ENCODE measurements around the gene NDUFV1.
"Not testable (repeated sequence)": the region's sequence is repeated elsewhere in the genome, so short reads cannot be mapped to it uniquely, and the experiment has no call there.

The NDUFV1 gene

GRCh38 chr11:67586568-67587250 lies 20.0 kb upstream of the NDUFV1 start:
- no peak for DNase-seq (ENCODE audit: low read depth)

DNA sequence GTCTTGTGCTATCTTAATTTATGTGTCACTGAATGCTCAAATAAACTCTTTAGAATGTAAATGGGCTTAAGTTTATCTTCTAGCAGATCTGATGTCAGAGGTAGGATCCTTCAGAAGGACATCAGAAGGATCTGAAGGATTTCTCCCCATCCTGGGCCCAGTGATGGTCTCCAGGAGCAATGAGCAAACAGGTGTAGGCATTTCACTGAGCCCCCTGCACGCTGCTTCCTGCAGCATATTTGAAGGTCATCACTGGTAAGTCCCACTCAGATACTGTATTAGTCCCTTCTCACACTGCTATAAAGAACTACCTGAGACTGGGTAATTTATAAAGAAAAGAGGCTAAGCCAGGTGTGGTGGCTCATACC lies 18.6 kb upstream of the NDUFV1 start:
- DNase-seq (ENCODE audit: low read depth): no peak

DNA sequence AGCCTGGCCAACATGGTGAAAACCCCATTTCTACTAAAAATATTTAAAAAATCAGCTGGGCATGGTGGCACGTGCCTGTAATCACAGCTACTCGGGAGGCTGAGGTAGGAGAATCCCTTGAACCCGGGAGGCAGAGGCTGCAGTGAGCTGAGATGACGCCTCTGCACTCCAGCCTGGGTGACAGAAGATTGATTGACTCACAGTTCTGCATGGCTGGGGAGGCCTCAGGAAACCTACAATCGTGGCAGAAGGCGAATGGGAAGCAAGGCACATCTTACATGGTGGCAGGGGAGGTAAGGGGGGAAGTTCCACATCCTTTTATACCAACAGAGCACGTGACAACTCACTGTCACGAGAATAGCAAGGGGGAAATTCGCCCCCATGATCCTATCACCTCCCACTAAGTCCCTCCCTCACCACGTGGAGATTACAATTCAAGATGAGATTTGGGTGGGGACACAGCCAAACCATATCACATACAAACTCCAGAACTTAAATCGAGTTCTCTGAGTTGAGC lies 17.8 kb upstream of the NDUFV1 start:
- not testable (repeated sequence) for DNase-seq (ENCODE audit: low read depth)

- no peak for DNase-seq (ENCODE audit: low read depth)
These were observed 13.7 kb upstream of the NDUFV1 start for GRCh38 chr11:67592880-67593564.

DNA sequence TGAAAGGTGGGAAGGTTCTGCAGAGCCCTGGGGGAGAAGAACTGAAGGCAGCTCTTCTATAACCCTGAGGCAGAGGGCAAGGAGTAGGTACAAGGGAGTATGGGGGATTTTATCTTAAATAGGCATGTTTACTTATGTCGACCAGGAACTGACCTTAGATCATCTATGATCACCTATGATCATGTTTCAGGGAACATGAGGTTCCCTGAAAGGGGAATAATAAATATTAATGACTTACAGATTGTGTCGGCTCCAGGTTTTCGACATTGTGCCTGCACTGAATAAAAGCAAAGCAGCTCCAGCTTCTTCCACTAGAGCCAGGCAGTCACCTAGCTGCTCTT lies 13.2 kb upstream of the NDUFV1 start:
- DNase-seq (ENCODE audit: low read depth): no peak

GRCh38 chr11:67594480-67594879 lies 12.3 kb upstream of the NDUFV1 start:
- DNase-seq (ENCODE audit: low read depth): no peak

DNA sequence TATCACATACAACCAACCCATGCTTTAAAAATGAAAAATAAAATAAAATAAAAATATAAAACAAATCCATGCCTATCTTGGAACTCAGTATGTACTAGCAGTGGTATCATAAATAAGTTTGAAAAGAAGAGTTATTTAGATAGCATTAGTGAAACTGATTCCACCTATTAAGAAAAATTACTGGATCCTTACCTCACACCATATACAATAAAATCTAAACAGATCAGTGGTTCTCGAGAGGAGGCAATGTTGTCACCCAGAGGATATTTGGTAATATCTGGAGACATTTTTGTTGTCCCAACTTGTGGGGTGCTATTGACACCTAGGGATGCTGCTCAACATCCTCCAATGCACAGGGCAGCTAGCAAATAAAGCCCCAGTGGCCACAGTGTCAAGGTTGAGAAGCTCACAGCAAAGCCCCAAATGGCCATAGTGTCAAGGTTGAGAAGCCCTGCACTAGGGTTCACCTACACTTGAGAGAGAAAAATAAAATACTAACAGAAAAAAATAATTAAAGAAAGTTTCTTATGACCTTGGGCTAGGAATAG lies 9.9 kb upstream of the NDUFV1 start:
- no peak for DNase-seq (ENCODE audit: low read depth)

- not testable (repeated sequence) for DNase-seq (ENCODE audit: low read depth)
These were observed 9.3 kb upstream of the NDUFV1 start for GRCh38 chr11:67597458-67597857.

- not testable (repeated sequence) for DNase-seq (ENCODE audit: low read depth)
These were observed 8.8 kb upstream of the NDUFV1 start for GRCh38 chr11:67597963-67598362.

- DNase-seq (ENCODE audit: low read depth): no peak
These were observed 7.6 kb upstream of the NDUFV1 start for GRCh38 chr11:67599149-67599548.

DNA sequence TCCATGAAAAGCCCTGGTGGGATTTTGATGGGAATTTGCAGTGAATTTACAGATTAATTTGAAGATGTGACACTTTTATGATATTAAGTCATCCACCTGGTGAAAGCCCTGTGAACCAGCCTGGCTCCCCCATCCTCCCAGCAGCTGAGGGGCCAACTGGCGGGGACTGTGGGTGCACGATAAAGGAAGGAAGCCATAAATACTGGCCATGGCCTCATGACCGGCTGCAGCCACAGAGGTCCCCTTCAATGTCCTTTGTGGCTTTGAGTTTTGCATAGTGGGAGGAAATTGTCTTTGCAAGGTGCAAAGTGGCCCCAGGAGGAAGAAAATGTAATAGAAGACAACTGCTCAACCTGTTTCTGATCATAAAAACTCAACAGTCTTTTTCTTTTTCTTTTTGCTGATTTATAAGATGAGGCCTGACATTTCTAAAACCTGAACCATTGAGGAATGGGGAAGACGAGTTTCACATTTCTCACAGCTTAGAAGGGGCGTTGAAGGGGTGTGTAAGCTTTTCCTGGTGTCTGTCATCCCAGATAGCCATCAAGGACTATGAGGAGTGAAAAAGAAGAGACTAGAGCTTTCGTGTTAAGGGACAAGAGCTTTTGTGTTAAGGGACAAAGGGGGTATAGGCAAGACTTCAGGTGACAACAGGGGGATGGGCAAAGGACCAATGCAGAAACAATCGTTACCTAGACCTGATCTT lies 6.3 kb upstream of the NDUFV1 start:
- DNase-seq (ENCODE audit: low read depth): no peak

DNA sequence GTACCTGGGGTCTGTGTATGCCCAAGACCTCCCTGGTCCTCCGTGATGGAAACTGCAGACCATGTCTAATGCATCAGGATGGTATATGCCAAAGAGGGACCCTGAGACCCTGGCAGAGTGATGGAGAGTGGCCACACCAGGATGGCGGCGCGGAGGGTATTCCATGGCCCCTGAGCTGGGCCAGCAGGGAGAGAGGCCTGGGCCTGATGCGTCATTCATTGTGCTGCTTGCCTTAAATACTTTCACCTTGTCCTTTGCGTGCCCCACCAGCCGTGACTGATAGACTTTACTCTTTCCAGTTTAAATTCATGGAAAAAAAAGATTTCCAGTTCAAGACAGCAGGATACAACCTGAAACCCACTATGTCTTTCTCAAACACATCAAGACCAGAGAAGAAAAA lies 5.6 kb upstream of the NDUFV1 start:
- DNase-seq (ENCODE audit: low read depth): no peak

DNA sequence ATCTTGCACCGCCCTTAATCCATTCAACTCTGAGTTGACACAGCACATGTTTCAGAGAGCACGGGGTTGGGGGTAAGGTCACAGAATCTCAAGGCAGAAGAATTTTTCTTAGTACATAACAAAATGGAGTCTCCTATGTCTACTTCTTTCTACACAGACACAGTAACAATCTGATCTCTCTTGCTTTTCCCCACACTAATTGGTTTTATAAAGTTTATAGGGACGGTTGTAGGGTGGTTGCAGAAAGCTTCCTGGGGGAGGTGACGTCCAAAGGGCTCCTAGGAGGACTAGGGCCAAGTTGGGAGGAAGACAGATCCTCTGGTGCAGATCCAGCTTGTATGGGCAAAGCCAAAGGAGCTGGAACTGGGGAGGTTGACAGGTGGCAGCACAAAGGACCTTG lies 2.6 kb upstream of the NDUFV1 start:
- DNase-seq (ENCODE audit: low read depth): not testable (repeated sequence)

GRCh38 chr11:67604815-67605214 lies 1.9 kb upstream of the NDUFV1 start:
- DNase-seq (ENCODE audit: low read depth): no peak

DNA sequence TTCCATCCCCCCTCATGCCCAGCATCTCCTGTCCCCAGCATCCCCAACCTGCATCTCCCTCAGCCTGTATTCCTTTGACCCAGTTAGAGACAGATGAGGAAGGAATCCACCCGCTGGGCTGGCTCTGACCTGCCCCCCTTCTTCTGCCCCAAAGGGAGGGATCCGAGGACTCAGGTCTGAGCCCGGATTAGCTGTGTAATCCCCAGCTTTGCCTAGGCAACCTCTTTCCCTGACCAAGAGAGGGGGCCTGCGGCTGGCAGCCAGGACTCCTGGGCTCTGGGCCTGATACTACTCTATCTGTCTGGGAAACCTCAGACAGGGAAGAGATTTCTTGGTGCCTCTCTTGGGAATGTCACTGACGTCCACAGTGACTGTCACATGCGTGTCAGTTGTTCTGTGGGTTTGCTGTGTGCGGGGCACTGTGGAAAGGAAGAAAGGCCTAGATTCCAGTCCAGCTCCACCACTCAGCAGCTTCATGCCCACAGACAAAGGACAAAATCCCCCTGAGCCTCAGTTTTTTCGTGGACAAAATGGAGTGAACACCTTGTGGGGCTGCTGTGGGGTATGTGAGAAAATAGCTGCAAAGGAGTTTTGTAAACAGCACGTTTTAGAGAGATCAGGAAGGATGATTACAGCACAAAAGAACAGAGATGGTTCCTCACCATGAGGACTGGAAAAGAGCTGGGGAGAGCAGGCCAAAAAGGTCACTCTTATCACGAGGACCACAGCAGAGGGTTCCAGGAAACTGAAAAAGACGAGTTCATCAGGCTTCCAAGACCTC lies 1.3 kb upstream of the NDUFV1 start:
- DNase-seq (ENCODE audit: low read depth): no peak

DNA sequence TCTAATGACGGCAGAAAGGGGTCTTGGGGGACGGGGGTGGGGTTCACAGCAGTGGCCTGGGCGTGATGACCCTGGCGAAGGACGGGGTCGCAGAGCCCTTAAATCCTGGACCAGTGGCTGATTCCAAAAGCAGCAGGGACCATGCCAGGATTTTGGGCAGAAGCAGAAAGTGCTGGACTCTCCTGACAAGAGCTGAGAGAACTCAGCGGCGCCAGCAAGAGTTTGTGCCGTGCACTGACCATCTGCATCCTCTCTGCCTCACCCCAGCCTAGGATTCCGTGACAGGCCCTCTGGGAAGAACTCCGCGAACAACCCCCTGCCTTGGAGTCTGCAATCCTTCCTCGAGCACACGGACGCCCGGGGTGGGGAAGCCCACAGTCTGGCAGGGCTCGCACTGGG lies 644 bp upstream of the NDUFV1 start:
- DNase-seq (ENCODE audit: low read depth): no peak

DNA sequence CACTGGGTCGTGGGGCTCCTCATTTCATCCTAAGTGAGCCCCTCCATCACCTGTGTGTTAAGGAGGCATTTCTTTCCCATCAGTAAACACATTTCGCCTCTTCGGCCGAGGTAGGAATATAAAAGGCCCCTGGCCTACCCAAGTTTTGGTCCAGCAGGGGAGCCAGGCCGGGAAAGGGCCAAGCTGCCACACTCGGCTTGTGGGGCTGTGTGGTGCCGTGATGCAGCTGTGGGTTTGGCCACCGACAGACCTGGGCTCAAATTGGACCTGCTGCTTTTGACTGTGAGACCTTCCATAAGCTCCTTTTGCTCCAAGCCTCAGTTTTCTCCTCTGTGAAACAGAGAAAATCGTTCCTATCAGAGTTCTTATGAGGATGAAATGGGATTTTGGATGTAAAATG lies 771 bp downstream of the NDUFV1 start:
- DNase-seq (ENCODE audit: low read depth): no peak

GRCh38 chr11:67608486-67608885 lies 1.8 kb downstream of the NDUFV1 start:
- DNase-seq (ENCODE audit: low read depth): no peak

DNA sequence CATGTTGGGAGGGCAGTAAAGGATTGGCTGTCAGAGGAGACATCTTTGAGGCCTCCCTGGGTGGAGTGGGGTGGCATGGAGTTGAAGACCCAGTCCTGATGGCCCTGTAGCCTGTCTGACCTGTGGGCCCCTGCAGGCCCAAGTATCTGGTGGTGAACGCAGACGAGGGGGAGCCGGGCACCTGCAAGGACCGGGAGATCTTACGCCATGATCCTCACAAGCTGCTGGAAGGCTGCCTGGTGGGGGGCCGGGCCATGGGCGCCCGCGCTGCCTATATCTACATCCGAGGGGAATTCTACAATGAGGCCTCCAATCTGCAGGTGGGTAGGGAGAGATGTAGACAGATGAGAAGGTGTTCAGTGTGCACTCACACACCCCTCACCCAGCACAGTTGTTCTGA lies 2.6 kb downstream of the NDUFV1 start:
- DNase-seq (ENCODE audit: low read depth): no peak

DNA sequence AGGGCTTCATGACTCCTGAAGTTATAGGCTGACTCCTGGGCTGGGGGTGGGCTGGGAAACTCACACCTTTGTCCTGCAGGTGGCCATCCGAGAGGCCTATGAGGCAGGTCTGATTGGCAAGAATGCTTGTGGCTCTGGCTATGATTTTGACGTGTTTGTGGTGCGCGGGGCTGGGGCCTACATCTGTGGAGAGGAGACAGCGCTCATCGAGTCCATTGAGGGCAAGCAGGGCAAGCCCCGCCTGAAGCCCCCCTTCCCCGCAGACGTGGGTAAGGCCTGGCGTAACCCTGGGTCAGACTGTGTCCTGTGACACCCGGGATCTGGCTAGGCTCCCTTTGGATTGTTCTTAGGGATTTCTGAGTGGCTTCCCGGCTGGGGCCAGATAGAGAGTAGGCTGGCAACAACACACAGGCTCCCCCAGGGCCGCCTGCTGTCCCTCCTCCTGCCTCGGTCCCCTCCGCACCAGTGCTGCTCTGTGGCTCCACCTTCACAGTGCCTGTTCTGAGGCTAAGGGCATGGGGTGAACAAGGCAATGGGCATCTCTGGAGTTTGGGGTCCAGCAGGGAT lies 3.6 kb downstream of the NDUFV1 start:
- no peak for DNase-seq (ENCODE audit: low read depth)

DNA sequence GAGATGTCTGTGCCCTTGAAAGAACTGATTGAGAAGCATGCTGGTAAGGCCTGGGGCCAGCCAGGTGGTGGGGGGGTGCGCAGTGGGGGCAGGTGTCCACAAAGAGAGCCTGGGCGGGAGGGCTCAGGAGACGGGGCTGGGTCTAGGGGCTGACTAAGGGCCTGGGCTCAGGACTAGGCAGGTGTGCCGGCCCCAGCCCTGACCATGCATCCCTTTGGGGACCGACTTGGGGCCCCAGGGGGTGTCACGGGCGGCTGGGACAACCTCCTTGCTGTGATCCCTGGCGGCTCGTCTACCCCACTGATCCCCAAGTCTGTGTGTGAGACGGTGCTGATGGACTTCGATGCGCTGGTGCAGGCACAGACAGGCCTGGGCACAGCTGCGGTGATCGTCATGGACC lies 4.4 kb downstream of the NDUFV1 start:
- no peak for DNase-seq (ENCODE audit: low read depth)

All from CMK (cell line).